Measurements from ENCODE around the gene ACYP2.

ACYP2 gene

DNA sequence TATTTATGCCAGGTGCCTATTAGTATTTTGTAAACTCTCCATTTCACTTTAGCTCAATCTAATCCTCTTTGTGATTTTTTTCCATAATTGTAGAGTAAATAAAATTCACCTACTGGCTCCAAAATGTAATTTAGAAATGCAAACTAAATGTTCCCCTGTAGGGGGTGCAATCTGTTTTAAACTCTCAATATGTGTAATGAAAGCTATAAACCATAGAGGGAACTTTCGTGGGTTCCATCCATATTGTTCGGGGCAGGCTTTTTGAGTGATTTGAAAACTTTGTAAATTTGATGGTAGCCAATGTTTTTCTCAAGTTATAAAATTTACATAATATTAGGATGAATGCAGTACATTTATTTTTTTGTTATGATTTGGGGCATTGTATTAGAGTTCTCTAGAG is 91.2 kb downstream of the ACYP2 start:
- H3K4me1 ChIP-seq (ENCODE audit: insufficient read depth, insufficient read length) = no peaks in the 10 kb centered on the region
- no peak overlapping the region for H3K9ac ChIP-seq (ENCODE audit: insufficient read length, low read depth)
- TF ChIP-seq YY1 (IDR thresholded peaks at IDR 0.05; ENCODE audit: insufficient read depth, insufficient read length) (no peak), SUZ12 (IDR thresholded peaks at IDR 0.05; ENCODE audit: extremely low read depth, insufficient read depth, insufficient read length) (no peak), ZNF274 (IDR thresholded peaks at IDR 0.05; ENCODE audit: low read depth, low read length) (no peak)
- no peak for DNase-seq (ENCODE audit: low read depth, low spot score)
- no peaks in the 10 kb centered on the region for H3K36me3 ChIP-seq (ENCODE audit: insufficient read depth, insufficient read length, low read length)
- no peaks in the 10 kb centered on the region for H3K9me3 ChIP-seq (ENCODE audit: insufficient read depth, low read length)
- H3K4me3 ChIP-seq (ENCODE audit: insufficient read length, low read depth) = no peak overlapping the region
- H3K27me3 ChIP-seq (ENCODE audit: insufficient read depth, insufficient read length) = no peaks in the 10 kb centered on the region

DNA sequence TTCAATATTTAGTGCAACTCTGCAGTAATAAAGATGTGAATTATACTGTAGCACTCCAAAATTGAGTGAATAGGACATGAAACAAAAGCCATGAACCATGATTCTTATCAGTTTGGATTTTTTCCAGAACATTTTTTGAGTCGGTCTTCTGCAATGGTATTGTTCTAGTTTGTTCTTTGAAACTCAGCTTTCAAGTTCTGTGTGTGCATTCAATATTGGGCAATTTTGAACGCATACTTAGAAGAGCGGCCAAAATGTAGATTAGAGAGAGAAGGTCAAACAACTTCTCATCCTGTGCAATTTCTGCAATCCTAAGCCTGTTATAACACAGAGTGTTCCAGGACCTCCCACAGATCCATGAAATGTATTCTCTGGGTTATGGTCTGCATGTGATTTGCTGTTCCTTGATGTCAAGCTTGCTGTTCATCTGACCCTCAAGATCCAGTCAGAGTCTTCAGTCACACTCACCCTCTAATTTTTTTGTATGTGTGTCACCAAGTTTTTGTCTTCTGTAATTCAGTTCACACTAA is 92.3 kb downstream of the ACYP2 start:
- no peaks in the 10 kb centered on the region for H3K4me1 ChIP-seq (ENCODE audit: insufficient read depth, insufficient read length)
- H3K27me3 ChIP-seq (ENCODE audit: insufficient read depth, insufficient read length) = no peaks in the 10 kb centered on the region
- no peak for DNase-seq (ENCODE audit: low read depth, low spot score)
- no peak overlapping the region for H3K9ac ChIP-seq (ENCODE audit: insufficient read length, low read depth)
- H3K4me3 ChIP-seq (ENCODE audit: insufficient read length, low read depth) = no peak overlapping the region
- no peaks in the 10 kb centered on the region for H3K9me3 ChIP-seq (ENCODE audit: insufficient read depth, low read length)
- H3K36me3 ChIP-seq (ENCODE audit: insufficient read depth, insufficient read length, low read length) = no peaks in the 10 kb centered on the region
- TF ChIP-seq ZNF274 (IDR thresholded peaks at IDR 0.05; ENCODE audit: low read depth, low read length) (no peak), YY1 (IDR thresholded peaks at IDR 0.05; ENCODE audit: insufficient read depth, insufficient read length) (no peak), SUZ12 (IDR thresholded peaks at IDR 0.05; ENCODE audit: extremely low read depth, insufficient read depth, insufficient read length) (no peak)

DNA sequence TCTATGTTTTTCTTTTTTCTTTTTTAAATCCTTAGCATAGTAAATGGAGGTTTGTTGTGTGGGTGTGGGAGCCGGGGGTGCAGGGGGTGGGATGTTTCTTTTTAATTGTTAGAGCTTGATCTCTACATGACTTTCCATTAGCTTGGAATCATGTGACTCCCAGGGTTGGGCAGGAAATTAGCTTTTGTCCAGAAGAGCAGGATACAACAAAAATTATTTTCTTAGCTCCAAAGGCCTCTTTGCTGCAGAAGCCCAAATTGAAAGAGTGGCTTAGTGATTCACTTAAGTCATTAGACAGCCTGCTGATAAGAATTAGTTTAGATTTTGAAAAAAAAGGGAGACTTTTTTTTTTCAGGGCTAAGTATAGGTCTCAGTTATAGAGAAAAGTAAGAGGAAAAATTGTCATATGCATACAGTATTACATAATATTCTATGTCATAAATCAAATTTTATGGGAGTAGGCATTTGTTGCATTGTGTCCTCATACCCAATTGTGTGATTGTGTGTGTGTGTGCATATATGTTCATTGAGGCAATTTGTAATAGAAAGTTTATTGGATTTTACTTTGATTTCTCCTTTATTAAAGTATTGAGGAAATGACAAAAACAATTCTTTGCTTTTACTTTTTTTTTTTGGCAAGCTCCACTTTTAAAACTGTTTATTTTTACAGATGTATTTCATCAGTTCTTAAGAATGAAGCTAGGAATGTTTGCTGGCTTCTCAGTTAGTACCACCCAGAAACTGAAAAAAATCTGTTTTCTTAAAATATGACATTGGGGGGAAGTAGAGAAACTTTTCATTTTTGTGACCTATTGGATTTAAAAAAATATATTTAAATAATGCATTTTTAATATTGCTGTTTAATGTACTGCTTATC is 93.2 kb downstream of the ACYP2 start:
- H3K4me3 ChIP-seq (ENCODE audit: insufficient read length, low read depth) = no peak overlapping the region
- DNase-seq (ENCODE audit: low read depth, low spot score) = no peak
- no peaks in the 10 kb centered on the region for H3K9me3 ChIP-seq (ENCODE audit: insufficient read depth, low read length)
- no peaks in the 10 kb centered on the region for H3K36me3 ChIP-seq (ENCODE audit: insufficient read depth, insufficient read length, low read length)
- H3K27me3 ChIP-seq (ENCODE audit: insufficient read depth, insufficient read length) = no peaks in the 10 kb centered on the region
- TF ChIP-seq YY1 (IDR thresholded peaks at IDR 0.05; ENCODE audit: insufficient read depth, insufficient read length) = no peak
- no peak for TF ChIP-seq SUZ12 (IDR thresholded peaks at IDR 0.05; ENCODE audit: extremely low read depth, insufficient read depth, insufficient read length)
- H3K4me1 ChIP-seq (ENCODE audit: insufficient read depth, insufficient read length) = no peaks in the 10 kb centered on the region
- H3K9ac ChIP-seq (ENCODE audit: insufficient read length, low read depth) = no peak overlapping the region

DNA sequence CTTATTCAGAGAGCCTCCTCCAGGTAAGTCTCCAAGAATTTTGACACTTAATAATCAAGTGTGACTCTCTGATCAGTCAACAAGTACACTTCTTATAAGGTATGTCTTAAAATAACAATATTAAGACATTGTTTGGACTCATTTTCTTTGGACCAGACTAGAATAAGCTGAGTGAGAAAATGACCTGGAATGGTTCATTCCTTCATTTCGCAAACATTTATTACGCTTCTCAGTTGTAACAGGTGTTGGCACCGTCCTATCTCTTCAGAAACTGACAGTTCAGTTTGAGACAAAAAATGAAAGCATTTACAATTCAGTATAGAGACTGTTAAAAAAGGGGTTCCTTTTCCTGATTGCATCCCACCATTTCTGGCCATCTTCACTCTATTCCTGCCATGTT is 94.0 kb downstream of the ACYP2 start:
- Histone ChIP-seq H3K36me3 (ENCODE audit: insufficient read depth, insufficient read length, low read length) (no peaks in the 10 kb centered on the region), H3K4me1 (ENCODE audit: insufficient read depth, insufficient read length) (no peaks in the 10 kb centered on the region), H3K9me3 (ENCODE audit: insufficient read depth, low read length) (no peaks in the 10 kb centered on the region), H3K4me3 (ENCODE audit: insufficient read length, low read depth) (no peak overlapping the region), H3K27me3 (ENCODE audit: insufficient read depth, insufficient read length) (no peaks in the 10 kb centered on the region), H3K9ac (ENCODE audit: insufficient read length, low read depth) (no peak overlapping the region)
- DNase-seq (ENCODE audit: low read depth, low spot score) = no peak
- TF ChIP-seq SUZ12 (IDR thresholded peaks at IDR 0.05; ENCODE audit: extremely low read depth, insufficient read depth, insufficient read length) (no peak), YY1 (IDR thresholded peaks at IDR 0.05; ENCODE audit: insufficient read depth, insufficient read length) (no peak), ZNF274 (IDR thresholded peaks at IDR 0.05; ENCODE audit: low read depth, low read length) (no peak)

DNA sequence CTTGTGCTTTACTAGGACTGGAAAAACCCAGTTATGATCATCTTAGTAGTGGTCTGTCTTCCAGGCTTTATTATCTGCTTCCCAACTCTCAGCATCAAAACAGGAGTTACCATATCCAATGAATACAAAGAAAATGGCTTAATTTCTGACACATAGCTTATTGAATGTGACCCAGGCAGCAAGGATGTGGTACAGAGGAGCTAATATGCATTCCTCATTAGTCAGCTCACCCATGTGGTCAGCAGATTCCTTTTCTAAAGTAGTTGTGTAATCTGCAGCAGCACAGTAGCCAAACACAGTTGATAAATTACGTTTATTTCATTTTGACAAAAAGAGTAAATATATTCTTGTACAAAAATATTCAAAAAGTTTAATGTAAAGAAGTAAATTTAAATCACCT is 97.0 kb downstream of the ACYP2 start:
- Histone ChIP-seq H3K4me3 (ENCODE audit: insufficient read length, low read depth) (no peak overlapping the region), H3K4me1 (ENCODE audit: insufficient read depth, insufficient read length) (no peaks in the 10 kb centered on the region), H3K36me3 (ENCODE audit: insufficient read depth, insufficient read length, low read length) (no peaks in the 10 kb centered on the region), H3K9me3 (ENCODE audit: insufficient read depth, low read length) (no peaks in the 10 kb centered on the region), H3K9ac (ENCODE audit: insufficient read length, low read depth) (no peak overlapping the region), H3K27me3 (ENCODE audit: insufficient read depth, insufficient read length) (no peaks in the 10 kb centered on the region)
- TF ChIP-seq ZNF274 (IDR thresholded peaks at IDR 0.05; ENCODE audit: low read depth, low read length) = no peak
- TF ChIP-seq YY1 (IDR thresholded peaks at IDR 0.05; ENCODE audit: insufficient read depth, insufficient read length) = no peak
- no peak for TF ChIP-seq SUZ12 (IDR thresholded peaks at IDR 0.05; ENCODE audit: extremely low read depth, insufficient read depth, insufficient read length)
- DNase-seq (ENCODE audit: low read depth, low spot score) = no peak

DNA sequence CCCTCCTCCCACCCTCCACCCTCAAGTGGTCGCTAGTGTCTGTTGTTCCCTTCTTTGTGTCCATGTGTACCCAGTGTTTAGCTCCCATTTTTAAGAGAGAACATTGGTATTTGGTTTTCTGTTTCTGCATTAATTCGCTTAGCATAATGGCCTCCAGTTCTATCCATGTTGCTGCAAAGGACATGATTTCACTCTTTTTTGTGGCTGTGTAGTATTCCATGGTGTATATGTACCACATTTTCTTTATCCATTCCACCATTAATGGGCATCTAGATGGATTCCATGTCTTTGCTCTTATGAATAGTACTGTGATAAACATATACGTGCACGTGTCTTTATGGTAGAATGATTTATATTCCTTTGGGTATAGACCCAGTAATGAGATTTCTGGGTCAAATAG is 97.7 kb downstream of the ACYP2 start:
- no peak overlapping the region for H3K4me3 ChIP-seq (ENCODE audit: insufficient read length, low read depth)
- TF ChIP-seq SUZ12 (IDR thresholded peaks at IDR 0.05; ENCODE audit: extremely low read depth, insufficient read depth, insufficient read length) (no peak), YY1 (IDR thresholded peaks at IDR 0.05; ENCODE audit: insufficient read depth, insufficient read length) (no peak), ZNF274 (IDR thresholded peaks at IDR 0.05; ENCODE audit: low read depth, low read length) (no peak)
- no peak overlapping the region for H3K9ac ChIP-seq (ENCODE audit: insufficient read length, low read depth)
- no peaks in the 10 kb centered on the region for H3K36me3 ChIP-seq (ENCODE audit: insufficient read depth, insufficient read length, low read length)
- no peaks in the 10 kb centered on the region for H3K9me3 ChIP-seq (ENCODE audit: insufficient read depth, low read length)
- H3K4me1 ChIP-seq (ENCODE audit: insufficient read depth, insufficient read length) = no peaks in the 10 kb centered on the region
- DNase-seq (ENCODE audit: low read depth, low spot score) = no peak
- no peaks in the 10 kb centered on the region for H3K27me3 ChIP-seq (ENCODE audit: insufficient read depth, insufficient read length)

DNA sequence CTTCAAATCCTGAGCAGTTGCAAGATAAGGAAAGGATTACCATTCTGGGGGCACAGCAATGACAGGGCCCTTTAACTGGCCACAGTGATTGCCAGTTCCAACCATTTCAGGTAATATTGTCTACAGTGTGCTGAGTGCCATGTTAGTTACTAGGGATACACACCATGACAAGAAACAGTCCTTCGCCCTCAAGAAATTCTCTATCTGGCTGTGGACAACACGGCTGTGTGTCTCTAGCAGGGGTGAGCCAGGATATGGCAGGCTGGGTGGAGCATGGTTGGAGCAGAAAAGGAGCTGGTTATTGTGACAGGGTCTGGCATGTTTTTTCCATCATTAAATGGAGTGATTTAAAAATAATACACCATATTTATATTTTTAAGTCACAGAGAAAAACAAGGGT is 109.6 kb downstream of the ACYP2 start:
- Histone ChIP-seq H3K4me3 (ENCODE audit: insufficient read length, low read depth) (no peak overlapping the region), H3K27me3 (ENCODE audit: insufficient read depth, insufficient read length) (no peaks in the 10 kb centered on the region), H3K9me3 (ENCODE audit: insufficient read depth, low read length) (no peaks in the 10 kb centered on the region; the same call in 1 of the 2 replicates), H3K4me1 (ENCODE audit: insufficient read depth, insufficient read length) (no peaks in the 10 kb centered on the region), H3K36me3 (ENCODE audit: insufficient read depth, insufficient read length, low read length) (no peaks in the 10 kb centered on the region), H3K9ac (ENCODE audit: insufficient read length, low read depth) (no peak overlapping the region)
- TF ChIP-seq ZNF274 (IDR thresholded peaks at IDR 0.05; ENCODE audit: low read depth, low read length) (no peak), SUZ12 (IDR thresholded peaks at IDR 0.05; ENCODE audit: extremely low read depth, insufficient read depth, insufficient read length) (no peak), YY1 (IDR thresholded peaks at IDR 0.05; ENCODE audit: insufficient read depth, insufficient read length) (no peak)
- no peak for DNase-seq (ENCODE audit: low read depth, low spot score)

Data from NT2/D1 (cell line).